ENCODE data around the gene KLC1. TPM values are rescaled to one million over a fixed set of nuclear protein-coding genes. Genes with fewer than 3 reads are reported as not detected.

Gene KLC1
- total RNA-seq, 2 donors from 2014 or later = 78.1 to 112 TPM

DNA sequence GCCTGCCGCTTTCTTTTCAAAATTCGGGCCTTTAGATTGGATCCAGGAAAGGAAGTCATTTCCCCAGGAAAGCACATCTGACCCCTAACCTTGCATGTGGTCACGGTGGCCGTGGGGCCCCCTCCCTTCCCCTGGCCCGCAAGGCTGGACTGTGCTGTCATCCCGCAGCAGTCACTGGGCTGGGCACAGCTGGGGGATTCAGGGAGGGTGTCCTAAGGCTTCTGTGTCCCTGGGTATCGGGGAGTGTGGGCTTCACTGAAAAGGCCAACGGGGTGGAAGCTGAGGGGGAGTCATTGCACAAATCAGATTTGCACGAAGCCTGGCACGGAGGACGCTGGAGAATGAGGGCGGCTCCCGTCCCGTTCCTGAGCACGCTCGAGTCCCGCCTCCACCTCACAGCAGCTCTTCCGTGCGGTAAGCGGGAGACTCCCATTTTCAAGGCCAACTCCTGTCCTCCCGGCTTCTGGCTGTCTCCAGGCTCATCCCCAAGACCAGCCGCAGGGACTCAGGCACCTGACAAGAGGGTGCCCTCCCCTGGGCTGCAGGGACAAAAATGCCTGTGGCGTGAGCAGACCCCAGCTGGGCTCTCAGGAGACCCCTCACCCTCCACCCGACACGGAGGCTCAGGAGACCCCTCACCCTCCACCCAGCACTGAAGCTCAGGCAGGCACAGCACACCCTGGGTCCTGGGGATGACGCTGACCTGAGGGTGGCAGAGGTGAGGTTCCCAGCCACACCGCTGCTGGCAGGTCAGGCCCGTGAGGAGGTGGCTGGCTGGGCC lies 76.7 kb downstream of the KLC1 start:
- TF ChIP-seq, protein P1, sequence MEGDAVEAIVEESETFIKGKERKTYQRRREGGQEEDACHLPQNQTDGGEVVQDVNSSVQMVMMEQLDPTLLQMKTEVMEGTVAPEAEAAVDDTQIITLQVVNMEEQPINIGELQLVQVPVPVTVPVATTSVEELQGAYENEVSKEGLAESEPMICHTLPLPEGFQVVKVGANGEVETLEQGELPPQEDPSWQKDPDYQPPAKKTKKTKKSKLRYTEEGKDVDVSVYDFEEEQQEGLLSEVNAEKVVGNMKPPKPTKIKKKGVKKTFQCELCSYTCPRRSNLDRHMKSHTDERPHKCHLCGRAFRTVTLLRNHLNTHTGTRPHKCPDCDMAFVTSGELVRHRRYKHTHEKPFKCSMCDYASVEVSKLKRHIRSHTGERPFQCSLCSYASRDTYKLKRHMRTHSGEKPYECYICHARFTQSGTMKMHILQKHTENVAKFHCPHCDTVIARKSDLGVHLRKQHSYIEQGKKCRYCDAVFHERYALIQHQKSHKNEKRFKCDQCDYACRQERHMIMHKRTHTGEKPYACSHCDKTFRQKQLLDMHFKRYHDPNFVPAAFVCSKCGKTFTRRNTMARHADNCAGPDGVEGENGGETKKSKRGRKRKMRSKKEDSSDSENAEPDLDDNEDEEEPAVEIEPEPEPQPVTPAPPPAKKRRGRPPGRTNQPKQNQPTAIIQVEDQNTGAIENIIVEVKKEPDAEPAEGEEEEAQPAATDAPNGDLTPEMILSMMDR (IDR thresholded peaks at IDR 0.05) = no peak
- Histone ChIP-seq H3K4me1 (no peaks in the 10 kb centered on the region), H3K4me3 (no peak overlapping the region), H3K36me3 (no peaks in the 10 kb centered on the region), H3K27me3 (no peaks in the 10 kb centered on the region), H3K9ac (ENCODE audit: low read depth in 2 of 2, low read length in 2 of 2) (no peak overlapping the region), H3K27ac (no peak overlapping the region), H3K9me3 (no peaks in the 10 kb centered on the region)
- no peak for DNase-seq
- intact Hi-C loops (cut with DNase I) = no loop called here

DNA sequence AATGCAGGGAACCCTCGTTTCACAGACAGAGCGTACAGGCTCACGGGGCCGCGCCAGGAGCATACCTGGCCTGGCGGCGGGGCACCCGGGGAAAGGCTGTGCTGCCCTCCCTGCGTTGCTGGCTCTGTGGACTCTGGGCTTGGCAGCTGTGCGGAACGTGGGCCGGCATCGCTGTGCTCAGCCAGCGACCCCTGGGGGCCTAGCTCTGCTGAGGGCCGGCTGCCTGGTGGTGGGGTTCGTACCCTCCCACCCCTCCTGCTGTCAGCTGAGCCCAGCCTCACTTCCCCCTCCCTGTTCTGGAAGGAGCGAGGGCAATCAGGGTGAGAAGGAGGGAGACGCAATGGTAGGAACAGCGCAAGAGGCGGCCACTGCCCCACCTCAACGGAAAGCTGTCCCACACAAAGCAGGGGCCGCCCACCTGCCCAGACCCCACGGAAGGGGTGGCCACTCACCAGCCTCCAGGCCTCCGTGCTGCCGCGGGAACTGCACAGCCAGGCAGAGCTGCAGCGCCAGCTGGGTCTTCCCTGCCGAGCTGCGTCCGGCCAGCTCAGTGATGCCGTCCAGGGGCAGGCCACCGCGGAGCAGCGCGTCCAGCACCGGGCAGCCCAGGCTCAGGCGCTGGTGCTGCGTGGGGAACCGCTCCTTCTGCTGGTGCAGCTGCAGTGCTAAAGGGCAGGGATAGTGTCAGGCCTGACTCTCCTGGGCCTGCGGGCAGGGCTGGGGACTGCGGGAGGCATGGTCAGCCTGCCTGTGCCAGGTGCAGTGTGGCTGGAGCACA lies 77.7 kb downstream of the KLC1 start:
- no peaks in the 10 kb centered on the region for H3K9me3 ChIP-seq
- TF ChIP-seq, protein P1 (IDR thresholded peaks at IDR 0.05) = no peak
- intact Hi-C loops (cut with DNase I) = no loop called here
- H3K9ac ChIP-seq (ENCODE audit: low read depth in 2 of 2, low read length in 2 of 2) = no peak overlapping the region
- no peak overlapping the region for H3K27ac ChIP-seq
- no peaks in the 10 kb centered on the region for H3K36me3 ChIP-seq
- DNase-seq = no peak
- H3K4me3 ChIP-seq = no peak overlapping the region
- H3K4me1 ChIP-seq = peaks cover 4% of the 10 kb centered on the region
- no peaks in the 10 kb centered on the region for H3K27me3 ChIP-seq

DNA sequence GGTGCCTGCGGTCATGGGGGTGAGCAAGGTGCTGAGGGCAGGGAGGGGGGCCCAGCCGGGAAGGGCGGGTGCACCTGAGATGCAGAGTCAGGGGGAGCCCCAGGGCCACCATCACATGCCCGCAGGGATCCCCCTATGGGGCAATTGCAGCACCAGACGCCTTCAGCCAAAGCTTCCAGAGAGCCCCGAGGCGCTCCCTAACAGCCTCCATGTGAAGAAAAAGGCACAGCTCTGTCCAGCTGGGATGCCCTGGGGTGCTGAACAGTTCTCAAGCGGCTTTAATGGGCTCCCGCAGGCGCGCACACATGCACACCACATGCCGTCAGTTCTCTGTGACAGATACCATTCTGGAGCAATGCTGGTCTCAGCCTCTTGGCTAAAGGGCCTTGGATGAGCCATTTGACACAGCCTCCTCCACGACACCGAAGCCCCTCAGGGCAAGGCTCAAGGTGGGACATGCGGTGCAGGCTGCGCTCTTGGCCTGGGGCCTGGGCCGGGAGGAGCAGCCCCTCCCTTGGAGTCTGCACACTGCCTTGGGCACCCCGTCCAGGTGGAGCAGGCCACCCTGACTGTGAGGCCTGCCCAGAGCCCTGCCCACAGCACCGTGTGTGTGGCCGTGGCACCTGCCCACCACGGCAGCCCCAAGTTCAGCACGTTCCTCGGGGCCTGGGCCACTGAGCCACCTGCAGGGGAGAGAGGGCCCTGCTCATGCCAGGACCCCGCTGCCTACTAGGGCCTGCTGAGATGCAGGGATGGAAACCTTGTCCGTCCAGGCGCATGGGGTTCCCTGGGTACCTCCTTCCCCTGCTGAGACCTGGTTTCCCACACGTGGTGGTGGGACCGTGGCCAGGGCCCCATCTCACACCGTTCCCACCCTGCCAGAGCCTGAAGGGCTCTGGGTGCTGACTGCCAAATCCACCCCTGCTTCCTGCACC lies 78.6 kb downstream of the KLC1 start:
- no peak for DNase-seq
- H3K36me3 ChIP-seq = no peaks in the 10 kb centered on the region

DNA sequence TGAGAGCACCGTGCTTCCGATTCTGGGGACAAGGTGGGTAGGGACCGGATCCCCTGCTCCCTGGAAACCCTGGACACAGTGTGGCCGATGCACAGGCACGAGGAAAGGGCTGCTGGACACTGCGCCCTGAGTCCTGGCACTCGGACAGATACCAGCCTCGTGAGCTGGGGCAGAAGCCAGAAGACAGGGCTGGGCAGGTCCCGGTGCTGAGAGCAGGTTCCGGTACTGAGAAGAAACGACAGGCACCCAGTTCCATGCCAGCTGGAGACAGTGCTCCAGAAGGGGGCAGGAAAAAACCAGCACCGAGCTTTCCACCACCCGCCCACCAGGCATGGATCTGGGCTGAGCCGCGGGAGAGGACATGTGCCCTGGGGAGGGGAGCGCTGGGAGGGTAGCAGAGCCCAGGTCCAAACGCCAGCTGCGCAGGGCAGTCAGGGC lies 79.8 kb downstream of the KLC1 start:
- intact Hi-C loops (cut with DNase I) = no loop called here
- H3K27ac ChIP-seq = no peak overlapping the region

More for the DNA sequence above, 78.6 kb downstream of the KLC1 start:
- no peak overlapping the region for H3K4me3 ChIP-seq
- H3K9me3 ChIP-seq = no peaks in the 10 kb centered on the region
- intact Hi-C loops (cut with DNase I) = no loop called here
- H3K9ac ChIP-seq (ENCODE audit: low read depth in 2 of 2, low read length in 2 of 2) = no peak overlapping the region
- peaks cover 5% of the 10 kb centered on the region for H3K4me1 ChIP-seq
- H3K27me3 ChIP-seq = no peaks in the 10 kb centered on the region
- TF ChIP-seq, protein P1 (IDR thresholded peaks at IDR 0.05) = no peak
- H3K27ac ChIP-seq = no peak overlapping the region

More for the DNA sequence above, 79.8 kb downstream of the KLC1 start:
- TF ChIP-seq, protein P1 (IDR thresholded peaks at IDR 0.05) = no peak
- H3K4me3 ChIP-seq = no peak overlapping the region
- H3K36me3 ChIP-seq = no peaks in the 10 kb centered on the region
- H3K27me3 ChIP-seq = no peaks in the 10 kb centered on the region
- no peak for DNase-seq
- H3K9ac ChIP-seq (ENCODE audit: low read depth in 2 of 2, low read length in 2 of 2) = no peak overlapping the region
- H3K4me1 ChIP-seq = peaks cover 5% of the 10 kb centered on the region
- H3K9me3 ChIP-seq = no peaks in the 10 kb centered on the region

All from colonic mucosa (tissue), 4 donors.